Measurements from ENCODE around the gene MOB2.

Gene MOB2

GRCh38 chr11:1521382-1522080, 35.0 kb upstream of the MOB2 start:
- no peak overlapping the region for H3K27ac ChIP-seq
- H3K9me3 ChIP-seq (ENCODE audit: low read depth, low read length) = no peaks in the 10 kb centered on the region
- no peak for TF ChIP-seq FOXP2 (optimal IDR thresholded peaks at IDR 0.05; ENCODE audit: control extremely low read depth, extremely low read length, insufficient read depth)
- no peak for TF ChIP-seq POLR2AphosphoS5 (IDR thresholded peaks at IDR 0.05; ENCODE audit: borderline replicate concordance, low read depth, low read length)
- TF ChIP-seq EZH2 (IDR thresholded peaks at IDR 0.05) = no peak
- H3K9ac ChIP-seq (ENCODE audit: insufficient read length) = no peak overlapping the region
- no peaks in the 10 kb centered on the region for H3K36me3 ChIP-seq (ENCODE audit: insufficient read depth, low read length)
- DNase-seq (ENCODE audit: low read depth, low spot score) = no peak
- no peak overlapping the region for H3K4me3 ChIP-seq

GRCh38 chr11:1520663-1521267, 34.2 kb upstream of the MOB2 start:
- H3K4me3 ChIP-seq = no peak overlapping the region
- H3K9me3 ChIP-seq (ENCODE audit: low read depth, low read length) = no peaks in the 10 kb centered on the region
- no peak overlapping the region for H3K27ac ChIP-seq
- no peak for TF ChIP-seq EZH2 (IDR thresholded peaks at IDR 0.05)
- TF ChIP-seq FOXP2 (optimal IDR thresholded peaks at IDR 0.05; ENCODE audit: control extremely low read depth, extremely low read length, insufficient read depth) = no peak
- H3K9ac ChIP-seq (ENCODE audit: insufficient read length) = no peak overlapping the region
- no peak for DNase-seq (ENCODE audit: low read depth, low spot score)
- no peaks in the 10 kb centered on the region for H3K36me3 ChIP-seq (ENCODE audit: insufficient read depth, low read length)

GRCh38 chr11:1520209-1520662, 33.7 kb upstream of the MOB2 start:
- TF ChIP-seq EZH2 (IDR thresholded peaks at IDR 0.05) (no peak), POLR2AphosphoS5 (IDR thresholded peaks at IDR 0.05; ENCODE audit: borderline replicate concordance, low read depth, low read length) (no peak), FOXP2 (optimal IDR thresholded peaks at IDR 0.05; ENCODE audit: control extremely low read depth, extremely low read length, insufficient read depth) (no peak)
- DNase-seq (ENCODE audit: low read depth, low spot score) = no peak
- no peaks in the 10 kb centered on the region for H3K36me3 ChIP-seq (ENCODE audit: insufficient read depth, low read length)
- H3K27ac ChIP-seq = no peak overlapping the region
- no peak overlapping the region for H3K9ac ChIP-seq (ENCODE audit: insufficient read length)
- H3K9me3 ChIP-seq (ENCODE audit: low read depth, low read length) = no peaks in the 10 kb centered on the region
- no peak overlapping the region for H3K4me3 ChIP-seq

DNA sequence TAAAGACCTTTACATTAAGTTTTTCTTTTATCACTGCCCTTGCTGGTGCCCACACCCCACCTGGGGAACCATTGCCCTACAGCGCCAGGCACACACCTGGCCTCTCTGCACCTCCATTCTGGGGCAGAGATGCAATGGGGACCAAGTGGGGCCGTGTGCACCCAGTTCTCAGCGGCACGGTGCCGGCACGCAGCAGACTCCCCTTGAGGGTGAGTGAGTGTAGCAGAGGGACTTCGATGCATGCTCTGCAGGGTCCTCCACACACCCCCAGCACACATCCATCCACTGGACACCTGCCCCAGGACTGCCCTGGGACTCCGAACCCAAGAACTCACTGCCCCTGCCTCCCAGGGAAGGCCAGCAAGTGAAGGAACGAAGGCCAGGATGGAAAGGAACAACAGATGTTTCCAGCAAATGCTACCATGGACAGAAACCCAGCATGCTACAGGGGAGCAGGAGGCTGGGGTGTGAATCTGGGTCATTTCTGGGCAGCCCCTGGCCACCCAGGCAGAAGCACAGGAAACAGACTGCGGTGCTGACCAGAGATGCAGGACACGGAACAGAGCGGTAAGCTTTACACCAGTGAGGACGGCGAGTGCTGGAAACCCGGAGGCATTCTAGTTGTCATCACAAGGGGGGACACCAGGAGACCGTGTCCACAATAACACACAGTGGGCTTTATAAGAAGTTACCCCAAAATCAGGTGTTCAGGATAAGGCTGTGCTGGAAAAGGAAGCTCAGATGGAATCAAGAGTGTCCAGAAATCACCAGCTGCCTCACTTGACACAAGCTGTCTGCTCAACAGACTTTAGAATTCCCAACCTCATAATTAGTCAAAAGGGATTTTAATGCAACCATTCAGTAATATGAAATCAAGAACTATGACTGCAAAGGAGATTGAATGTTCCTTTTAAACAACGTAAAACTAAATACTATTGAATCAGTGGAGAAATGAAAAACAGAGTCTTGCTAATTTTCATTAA, 32.7 kb upstream of the MOB2 start:
- no peak for DNase-seq (ENCODE audit: low read depth, low spot score)
- TF ChIP-seq POLR2AphosphoS5 (IDR thresholded peaks at IDR 0.05; ENCODE audit: borderline replicate concordance, low read depth, low read length) (no peak), FOXP2 (optimal IDR thresholded peaks at IDR 0.05; ENCODE audit: control extremely low read depth, extremely low read length, insufficient read depth) (no peak), EZH2 (IDR thresholded peaks at IDR 0.05) (no peak)
- Histone ChIP-seq H3K4me3 (no peak overlapping the region), H3K9me3 (ENCODE audit: low read depth, low read length) (no peaks in the 10 kb centered on the region), H3K36me3 (ENCODE audit: insufficient read depth, low read length) (no peaks in the 10 kb centered on the region), H3K27ac (no peak overlapping the region), H3K9ac (ENCODE audit: insufficient read length) (no peak overlapping the region)

DNA sequence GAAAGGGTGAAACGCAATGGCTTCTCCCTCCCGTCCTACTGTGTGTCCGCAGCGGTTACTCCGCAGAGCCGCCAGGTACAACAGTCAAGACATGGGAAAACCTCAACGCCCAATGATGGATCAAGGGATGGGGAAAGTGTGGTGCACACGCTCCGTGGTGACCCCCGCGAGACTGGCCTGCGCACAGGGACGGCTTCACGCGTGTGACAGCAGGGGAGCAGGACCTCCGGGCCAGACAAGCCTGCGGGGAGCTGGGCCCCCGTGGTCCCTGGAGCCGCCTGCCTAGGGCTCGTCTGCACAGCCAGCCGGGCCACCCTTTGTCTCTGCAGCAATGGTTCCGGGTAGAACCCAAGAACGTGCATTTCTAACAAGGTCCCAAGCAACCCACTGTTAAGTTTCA, 31.7 kb upstream of the MOB2 start:
- H3K9me3 ChIP-seq (ENCODE audit: low read depth, low read length) = no peaks in the 10 kb centered on the region
- H3K36me3 ChIP-seq (ENCODE audit: insufficient read depth, low read length) = no peaks in the 10 kb centered on the region
- no peak for DNase-seq (ENCODE audit: low read depth, low spot score)
- no peak overlapping the region for H3K27ac ChIP-seq
- no peak overlapping the region for H3K4me3 ChIP-seq
- no peak overlapping the region for H3K9ac ChIP-seq (ENCODE audit: insufficient read length)
- TF ChIP-seq POLR2AphosphoS5 (IDR thresholded peaks at IDR 0.05; ENCODE audit: borderline replicate concordance, low read depth, low read length) (no peak), FOXP2 (optimal IDR thresholded peaks at IDR 0.05; ENCODE audit: control extremely low read depth, extremely low read length, insufficient read depth) (no peak), EZH2 (IDR thresholded peaks at IDR 0.05) (no peak)

DNA sequence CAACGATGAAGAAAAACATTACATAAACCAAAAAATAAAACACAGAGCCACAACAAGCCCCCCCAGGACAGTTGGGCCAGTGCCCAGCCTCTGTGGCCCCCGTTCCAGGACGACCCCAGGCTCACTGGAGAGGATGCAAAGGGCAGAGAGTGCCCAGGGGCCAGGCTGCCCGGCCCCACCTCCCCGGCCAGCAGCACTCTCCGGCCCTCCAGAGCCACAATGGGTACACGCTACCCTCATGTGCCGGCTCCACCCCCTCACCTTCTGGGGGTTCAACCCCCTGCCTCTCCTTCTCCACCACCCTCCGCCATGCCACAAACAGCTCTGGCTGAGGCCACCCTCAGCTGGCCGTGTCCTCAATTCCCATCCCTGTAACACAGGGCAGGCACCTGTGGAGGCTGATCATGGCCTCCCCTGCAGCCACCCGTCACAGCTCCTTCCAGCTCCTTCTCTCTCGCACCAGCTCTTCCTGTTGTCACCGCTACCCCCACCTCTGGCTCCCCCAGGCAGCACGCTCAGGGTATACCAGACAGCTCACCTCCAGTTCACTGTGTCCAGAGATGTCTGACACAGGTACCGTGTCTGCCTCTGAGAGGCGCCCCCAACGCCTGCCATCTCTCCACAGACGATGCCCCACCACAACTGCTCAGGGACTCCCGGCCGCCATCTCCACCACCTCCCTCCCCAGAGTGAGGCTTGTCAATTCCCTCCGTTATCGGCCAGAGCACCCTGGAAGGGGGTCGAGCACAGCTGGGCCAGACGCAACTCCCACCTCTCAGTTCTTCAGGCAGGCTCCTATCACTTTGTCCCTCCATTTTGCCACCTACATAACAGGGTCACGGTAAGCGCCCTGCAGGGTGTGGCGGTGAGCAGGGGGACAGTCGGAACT, 30.8 kb upstream of the MOB2 start:
- no peaks in the 10 kb centered on the region for H3K36me3 ChIP-seq (ENCODE audit: insufficient read depth, low read length)
- TF ChIP-seq EZH2 (IDR thresholded peaks at IDR 0.05) (no peak), FOXP2 (optimal IDR thresholded peaks at IDR 0.05; ENCODE audit: control extremely low read depth, extremely low read length, insufficient read depth) (no peak), POLR2AphosphoS5 (IDR thresholded peaks at IDR 0.05; ENCODE audit: borderline replicate concordance, low read depth, low read length) (no peak)
- no peak overlapping the region for H3K9ac ChIP-seq (ENCODE audit: insufficient read length)
- H3K9me3 ChIP-seq (ENCODE audit: low read depth, low read length) = no peaks in the 10 kb centered on the region
- no peak for DNase-seq (ENCODE audit: low read depth, low spot score)
- no peak overlapping the region for H3K4me3 ChIP-seq
- H3K27ac ChIP-seq = no peak overlapping the region

- Histone ChIP-seq H3K27ac (no peak overlapping the region), H3K9ac (ENCODE audit: insufficient read length) (no peak overlapping the region), H3K9me3 (ENCODE audit: low read depth, low read length) (no peaks in the 10 kb centered on the region), H3K36me3 (ENCODE audit: insufficient read depth, low read length) (no peaks in the 10 kb centered on the region), H3K4me3 (no peak overlapping the region)
- no peak for DNase-seq (ENCODE audit: low read depth, low spot score)
- no peak for TF ChIP-seq FOXP2 (optimal IDR thresholded peaks at IDR 0.05; ENCODE audit: control extremely low read depth, extremely low read length, insufficient read depth)
- no peak for TF ChIP-seq POLR2AphosphoS5 (IDR thresholded peaks at IDR 0.05; ENCODE audit: borderline replicate concordance, low read depth, low read length)
- TF ChIP-seq EZH2 (IDR thresholded peaks at IDR 0.05) = no peak
These were observed 29.9 kb upstream of the MOB2 start for GRCh38 chr11:1516273-1517067.

All from SK-N-MC (cell line).